Fibroblast of the conjunctiva (primary cell): ENCODE data around the gene SLCO3A1.

Source experiments
- DNase-seq: peaks from one replicate; pipeline ENCODE4 v3.0.0-alpha.2; 2010; ENCODE audit warnings: low read depth

Gene SLCO3A1

GRCh38 chr15:92071045-92071634 is 217.6 kb downstream of the SLCO3A1 start:
- DNase-seq = no peak

- no peak for DNase-seq
These were observed 219.7 kb downstream of the SLCO3A1 start for GRCh38 chr15:92073044-92073785.

GRCh38 chr15:92074101-92074500 is 220.6 kb downstream of the SLCO3A1 start:
- DNase-seq = no peak

GRCh38 chr15:92074646-92075045 is 221.1 kb downstream of the SLCO3A1 start:
- DNase-seq = no peak

- no peak for DNase-seq
These were observed 222.3 kb downstream of the SLCO3A1 start for GRCh38 chr15:92075764-92076163.

GRCh38 chr15:92076541-92076940 is 223.0 kb downstream of the SLCO3A1 start:
- DNase-seq = no peak

- DNase-seq = peak; percentile 41
These were observed 224.0 kb downstream of the SLCO3A1 start for GRCh38 chr15:92077353-92078085.

- DNase-seq = no peak
These were observed 224.8 kb downstream of the SLCO3A1 start for GRCh38 chr15:92078270-92078669.

- DNase-seq = no peak
These were observed 225.5 kb downstream of the SLCO3A1 start for GRCh38 chr15:92079047-92079446.

GRCh38 chr15:92079647-92080255 is 226.2 kb downstream of the SLCO3A1 start:
- no peak for DNase-seq

- peak; percentile 63 for DNase-seq
These were observed 228.7 kb downstream of the SLCO3A1 start for GRCh38 chr15:92082006-92082843.

GRCh38 chr15:92083190-92083589 is 229.7 kb downstream of the SLCO3A1 start:
- no peak for DNase-seq

GRCh38 chr15:92087211-92087610 is 233.7 kb downstream of the SLCO3A1 start:
- no peak for DNase-seq

GRCh38 chr15:92091155-92091734 is 237.7 kb downstream of the SLCO3A1 start:
- peak; percentile 6 for DNase-seq

GRCh38 chr15:92092289-92093105 is 239.0 kb downstream of the SLCO3A1 start:
- DNase-seq = no peak

GRCh38 chr15:92095693-92096092 is 242.2 kb downstream of the SLCO3A1 start:
- no peak for DNase-seq

- peak; percentile 29 for DNase-seq
These were observed 244.1 kb downstream of the SLCO3A1 start for GRCh38 chr15:92097474-92098178.

GRCh38 chr15:92098869-92099268 is 245.4 kb downstream of the SLCO3A1 start:
- DNase-seq = no peak

GRCh38 chr15:92100301-92100700 is 246.8 kb downstream of the SLCO3A1 start:
- DNase-seq = no peak

- no peak for DNase-seq
These were observed 247.2 kb downstream of the SLCO3A1 start for GRCh38 chr15:92100751-92101150.
